OCI-M2 (cell line): Measurements from ENCODE around the gene BTBD9.

Experiments used
- DNase-seq: peaks from one replicate; lab custom pipeline; 2025; ENCODE audit not compliant: unreplicated experiment; lab: John Stamatoyannopoulos, UW

The BTBD9 gene

DNA sequence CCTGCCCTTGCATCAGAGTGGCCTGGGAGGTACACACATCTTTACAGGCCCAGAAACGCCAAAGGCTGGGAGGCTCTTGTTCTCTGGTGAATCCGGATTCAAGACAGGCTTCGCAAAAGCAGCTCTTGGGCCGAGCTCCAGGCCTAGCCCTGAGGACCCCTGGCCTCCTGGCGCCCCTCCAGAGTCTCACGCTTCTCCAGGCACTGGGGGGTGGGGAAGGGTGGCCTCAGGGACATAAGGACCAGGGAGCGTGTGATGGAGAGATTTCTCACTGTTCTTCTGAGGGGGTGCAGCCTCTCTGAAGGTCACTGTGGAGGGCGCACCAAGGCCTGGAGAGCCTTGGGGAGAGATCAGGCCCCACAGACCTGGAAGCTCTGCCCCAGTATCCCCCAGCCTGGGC is 471.0 kb downstream of the BTBD9 start:
- no peak for DNase-seq

GRCh38 chr6:38168126-38168525 is 471.6 kb downstream of the BTBD9 start:
- no peak for DNase-seq

DNA sequence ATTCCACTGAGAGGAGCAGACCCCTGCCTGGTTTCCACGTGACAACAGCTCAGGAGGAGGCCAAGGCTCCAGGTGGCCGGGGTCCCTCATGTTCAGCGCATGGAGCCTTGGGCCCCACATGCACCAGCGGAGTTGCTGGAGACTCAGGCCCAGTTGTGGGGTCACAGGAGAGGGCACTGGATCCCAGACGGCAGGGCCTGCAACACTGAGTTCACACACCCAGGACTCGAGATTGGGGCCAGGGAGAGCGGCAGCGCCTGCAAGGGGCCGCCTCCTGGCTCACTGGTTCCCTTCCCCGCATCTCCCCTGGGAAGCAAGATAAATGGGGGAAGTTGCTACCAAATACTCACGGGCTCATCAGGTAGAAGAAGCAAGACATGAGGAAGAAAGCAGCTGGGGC is 472.1 kb downstream of the BTBD9 start:
- DNase-seq: no peak

GRCh38 chr6:38166411-38167240 is 473.1 kb downstream of the BTBD9 start:
- no peak for DNase-seq

GRCh38 chr6:38164671-38165108 is 475.0 kb downstream of the BTBD9 start:
- DNase-seq: no peak

DNA sequence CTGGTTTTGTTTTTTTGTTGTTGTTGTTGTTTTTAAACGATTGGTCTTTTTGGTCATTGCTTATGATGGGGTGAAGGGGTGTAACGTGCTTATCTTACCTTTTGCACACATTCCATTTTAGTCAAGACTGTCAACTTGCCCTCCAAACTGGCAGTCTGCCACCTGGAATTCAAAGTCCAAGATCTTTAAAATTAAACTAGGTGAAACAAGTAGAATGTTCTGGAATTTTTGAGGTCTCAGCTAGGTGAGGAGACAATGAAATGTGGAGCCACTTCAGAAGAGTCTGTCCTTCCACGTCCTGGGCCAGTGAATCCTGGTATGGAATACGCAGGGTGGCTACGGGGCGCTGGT is 475.6 kb downstream of the BTBD9 start:
- no peak for DNase-seq

DNA sequence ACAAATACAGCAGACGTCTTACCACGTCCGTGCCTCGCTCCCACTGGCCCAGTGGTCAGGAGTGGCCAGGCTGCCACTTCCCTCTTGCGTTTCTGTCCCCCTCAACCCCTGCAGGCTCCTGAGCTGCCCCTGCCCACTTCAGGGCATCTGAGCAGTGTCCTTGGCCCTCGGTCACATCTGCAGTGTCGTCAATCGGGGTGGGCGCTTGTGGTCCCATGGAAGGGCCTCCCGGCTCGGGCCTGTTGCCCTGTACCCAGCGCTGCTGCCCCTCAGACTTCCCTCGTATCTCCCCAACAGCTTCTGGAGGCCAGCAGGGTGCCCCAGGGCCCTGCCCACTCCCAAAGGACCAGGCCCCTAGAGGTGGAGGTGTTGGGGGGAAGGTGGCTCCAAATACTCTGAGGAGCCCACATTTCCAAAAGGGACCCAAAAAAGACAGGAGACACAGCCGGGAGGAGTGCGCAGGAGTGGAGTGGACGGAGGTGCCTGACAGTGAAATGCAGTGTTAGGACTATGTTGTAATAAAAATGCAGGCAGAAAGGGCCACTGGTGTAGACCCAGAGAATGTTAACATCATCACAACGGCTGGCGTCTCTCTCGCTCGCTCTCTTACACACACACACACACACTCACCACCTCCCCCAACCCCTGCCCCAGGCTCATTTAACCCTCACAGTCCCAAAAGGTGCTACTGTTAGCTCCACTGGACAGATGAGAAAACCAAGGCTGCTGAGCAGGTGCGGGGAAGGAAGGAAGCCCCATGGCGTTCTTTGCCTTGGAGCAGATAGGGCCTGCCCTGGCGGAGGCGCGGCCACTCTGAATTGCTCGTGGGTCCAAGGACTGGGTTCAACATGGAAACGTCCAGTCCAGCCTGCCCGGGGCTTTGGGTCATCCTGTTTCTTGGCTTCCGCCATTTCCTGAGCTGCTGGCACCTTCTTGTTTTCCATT is 476.3 kb downstream of the BTBD9 start:
- DNase-seq: no peak

- DNase-seq: no peak
Observed at GRCh38 chr6:38162493-38163185, 477.1 kb downstream of the BTBD9 start.

GRCh38 chr6:38161754-38162492 is 477.8 kb downstream of the BTBD9 start:
- DNase-seq: no peak

GRCh38 chr6:38161331-38161730 is 478.4 kb downstream of the BTBD9 start:
- DNase-seq: no peak

GRCh38 chr6:38160831-38161230 is 478.9 kb downstream of the BTBD9 start:
- DNase-seq: no peak

GRCh38 chr6:38159596-38159995 is 480.1 kb downstream of the BTBD9 start:
- DNase-seq: no peak

DNA sequence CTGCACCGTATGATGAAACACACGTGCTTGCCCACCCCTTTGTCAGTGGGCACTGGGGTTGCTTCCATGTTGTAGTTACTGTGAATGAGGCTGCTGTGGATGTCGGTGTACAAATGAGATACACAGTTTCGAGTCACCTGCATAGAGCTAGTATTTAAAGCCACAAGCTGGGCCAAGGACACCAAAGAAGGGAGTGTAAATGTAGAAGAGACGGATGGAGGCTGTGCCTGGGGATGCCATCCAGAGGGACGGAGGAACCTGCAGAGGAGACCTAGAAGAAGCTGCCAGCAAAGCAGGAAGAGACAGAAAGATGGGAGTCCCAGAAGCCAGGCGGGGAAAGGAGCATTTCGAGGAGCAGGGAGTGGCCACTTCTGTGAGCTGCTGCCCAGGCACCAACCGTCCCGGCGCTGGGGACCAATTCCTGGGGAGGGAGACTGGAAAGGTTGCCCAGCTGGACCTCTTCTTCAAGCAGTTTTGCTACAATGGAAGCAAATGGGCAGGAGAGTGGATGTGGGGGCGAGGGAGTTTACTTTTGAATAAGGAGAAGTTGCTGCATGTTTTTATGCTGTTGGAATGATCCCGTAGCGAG is 480.9 kb downstream of the BTBD9 start:
- DNase-seq: no peak

DNA sequence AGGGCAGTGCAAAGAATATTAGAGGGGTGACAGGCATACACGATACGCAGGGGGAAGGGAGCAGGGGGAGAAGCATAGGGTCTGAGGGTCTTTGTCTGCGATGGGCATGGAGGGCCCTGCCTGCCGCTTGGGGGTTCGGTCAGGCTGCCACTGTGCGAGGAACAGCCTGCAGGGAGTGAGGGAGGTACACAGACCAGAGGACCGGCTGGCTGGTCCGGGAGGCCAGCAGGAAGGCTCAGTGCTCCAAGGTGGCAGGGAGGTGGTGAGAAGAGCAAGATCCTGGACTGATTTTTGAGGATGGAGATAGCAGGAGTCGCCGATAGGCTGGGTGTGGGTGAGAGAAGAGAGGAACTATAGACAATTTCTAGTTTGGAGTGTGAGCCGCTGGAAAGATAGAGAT is 481.8 kb downstream of the BTBD9 start:
- no peak for DNase-seq

DNA sequence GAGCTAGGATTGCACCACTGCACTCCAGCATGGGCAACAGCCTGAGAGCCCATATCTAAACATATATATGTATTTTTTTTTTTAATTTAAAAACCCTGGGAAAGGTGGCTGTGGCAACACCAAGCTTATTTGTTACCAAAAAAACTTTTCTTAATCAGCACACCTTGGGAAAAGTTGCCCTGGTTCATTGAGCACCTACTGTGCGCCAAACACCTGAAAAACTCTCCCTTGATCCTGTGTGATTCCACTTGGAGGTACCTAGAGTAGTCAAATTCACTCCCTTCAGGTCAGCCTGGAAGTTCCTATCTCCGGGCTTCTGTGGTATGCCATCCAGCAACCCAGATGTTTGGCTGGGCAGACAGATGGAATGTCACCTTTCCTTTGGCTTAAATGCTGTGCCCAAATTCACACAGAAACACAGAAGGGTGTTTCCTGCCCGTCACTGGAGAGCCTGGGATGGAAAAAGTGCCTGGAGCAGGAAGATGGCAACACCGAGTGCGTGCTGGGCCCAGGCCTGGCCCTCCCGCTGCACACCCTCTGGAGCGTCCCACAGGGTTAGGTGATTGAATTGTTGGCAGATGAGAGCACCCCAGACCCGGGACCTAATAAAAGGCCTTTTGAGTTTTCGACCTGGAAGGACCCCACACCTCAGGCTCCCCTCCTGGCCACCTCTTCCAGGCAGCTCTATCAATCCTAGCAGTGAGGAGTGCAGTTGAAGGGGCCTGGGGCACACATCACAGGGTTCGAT is 482.7 kb downstream of the BTBD9 start:
- DNase-seq: no peak

- DNase-seq: no peak
Observed at GRCh38 chr6:38155621-38156204, 484.0 kb downstream of the BTBD9 start.

- DNase-seq: no peak
Observed at GRCh38 chr6:38155144-38155543, 484.6 kb downstream of the BTBD9 start.

GRCh38 chr6:38154731-38155130 is 485.0 kb downstream of the BTBD9 start:
- DNase-seq: no peak

DNA sequence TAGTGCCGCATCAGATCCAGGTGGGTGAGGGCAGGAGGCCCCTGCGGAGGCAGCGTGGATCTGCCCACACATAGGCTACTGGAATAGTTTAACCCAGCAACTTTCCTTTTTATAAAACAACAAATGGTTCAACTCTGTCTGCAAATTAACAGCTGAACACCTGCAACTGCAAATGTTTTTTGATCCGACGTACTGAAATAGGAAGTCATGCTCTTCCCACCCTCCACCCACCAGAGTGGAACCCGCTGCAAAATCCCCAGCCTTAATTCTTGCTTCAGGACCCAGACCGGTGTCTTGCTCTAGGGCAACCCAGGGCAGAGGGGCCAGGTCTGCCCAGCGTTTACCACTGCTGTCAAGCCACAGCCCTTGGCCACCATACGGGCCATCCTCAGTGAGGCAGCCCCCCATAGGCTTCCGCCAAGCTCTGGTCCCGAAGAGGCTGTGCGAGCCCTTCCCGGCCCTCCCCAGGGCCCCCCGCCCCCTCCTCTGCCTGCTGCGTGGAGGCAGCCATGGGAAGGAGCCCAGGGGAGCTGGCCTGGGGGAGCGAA is 485.9 kb downstream of the BTBD9 start:
- DNase-seq: no peak
